Activated CD4-positive, alpha-beta T cell treated with anti-CD3 and anti-CD28 coated beads, Interleukin-2, amount 50 U/mL, for 1 hour (primary cell): ENCODE data around the gene HNRNPUL2.

Source experiments
- DNase-seq: peaks from one replicate; pipeline ENCODE4 v3.0.0-alpha.2; 2020

HNRNPUL2 gene

DNA sequence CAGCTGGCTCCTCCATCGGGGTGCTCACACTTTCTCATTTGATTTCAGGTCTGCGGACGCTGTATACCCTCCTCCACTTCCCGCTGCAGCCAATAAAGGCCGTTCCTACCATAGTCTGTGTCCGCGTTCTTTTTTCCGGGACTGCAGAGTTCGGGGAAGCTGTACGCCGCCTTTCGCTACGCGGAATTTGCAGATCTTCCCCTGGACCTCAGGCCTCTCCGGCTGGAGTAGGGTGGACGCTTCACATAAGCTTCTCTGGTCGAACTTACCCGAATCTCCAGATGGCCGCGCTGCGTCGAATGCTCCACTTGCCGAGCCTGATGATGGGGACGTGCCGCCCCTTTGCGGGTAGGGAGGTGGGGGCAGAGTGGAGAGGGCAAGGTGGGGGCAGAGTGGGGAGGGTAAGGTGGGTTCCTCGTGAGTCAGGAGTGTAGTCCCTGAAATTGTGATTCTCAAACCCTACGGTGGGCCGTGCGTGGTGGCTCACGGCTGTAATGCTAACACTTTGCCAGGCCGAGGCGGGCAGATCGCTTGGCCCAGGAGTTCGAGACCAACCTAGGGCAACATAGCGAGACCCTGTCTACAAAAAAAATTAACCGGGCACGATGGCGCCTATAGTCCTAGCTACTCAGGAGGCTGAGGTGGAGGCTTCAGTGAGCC lies 61.5 kb downstream of the HNRNPUL2 start:
- peak; percentile 57 for DNase-seq

DNA sequence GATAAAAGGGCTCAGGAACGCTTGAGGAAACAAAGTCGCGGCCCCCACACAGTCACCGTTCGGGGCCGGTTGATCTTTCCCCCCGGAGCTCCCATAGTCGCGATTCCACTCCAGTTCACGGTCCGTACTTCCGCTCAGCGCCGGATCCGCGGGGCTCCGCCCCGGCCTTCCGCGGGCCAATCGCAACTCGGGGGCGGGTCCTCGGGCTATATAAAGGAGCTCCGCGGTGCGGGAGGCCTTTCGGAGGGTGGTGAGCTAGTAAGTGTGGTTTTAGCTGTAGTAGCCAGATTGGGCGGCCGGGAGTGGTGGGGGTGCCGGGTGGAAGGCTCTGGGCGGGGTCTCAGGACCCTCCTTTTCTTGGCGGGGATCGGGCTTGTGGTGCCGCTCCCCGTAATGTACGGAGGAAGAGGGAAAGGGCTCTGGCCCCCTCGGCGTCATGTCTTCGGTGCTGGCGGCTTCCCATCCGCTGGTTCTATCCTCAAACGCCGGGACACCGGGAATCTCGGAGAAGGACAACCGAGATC lies 62.1 kb downstream of the HNRNPUL2 start, which contains the start of the genes C11orf98 and CSKMT:
Gene C11orf98, minus strand, starts transcription at position 136 of the 524 bp plus-strand sequence. Its CDS starts 41 bp downstream, at position 95.
Gene CSKMT, plus strand, starts transcription at position 238 of the 524 bp plus-strand sequence. CDS start 568 bp downstream, outside the sequence.
- peak; percentile 95 for DNase-seq

DNA sequence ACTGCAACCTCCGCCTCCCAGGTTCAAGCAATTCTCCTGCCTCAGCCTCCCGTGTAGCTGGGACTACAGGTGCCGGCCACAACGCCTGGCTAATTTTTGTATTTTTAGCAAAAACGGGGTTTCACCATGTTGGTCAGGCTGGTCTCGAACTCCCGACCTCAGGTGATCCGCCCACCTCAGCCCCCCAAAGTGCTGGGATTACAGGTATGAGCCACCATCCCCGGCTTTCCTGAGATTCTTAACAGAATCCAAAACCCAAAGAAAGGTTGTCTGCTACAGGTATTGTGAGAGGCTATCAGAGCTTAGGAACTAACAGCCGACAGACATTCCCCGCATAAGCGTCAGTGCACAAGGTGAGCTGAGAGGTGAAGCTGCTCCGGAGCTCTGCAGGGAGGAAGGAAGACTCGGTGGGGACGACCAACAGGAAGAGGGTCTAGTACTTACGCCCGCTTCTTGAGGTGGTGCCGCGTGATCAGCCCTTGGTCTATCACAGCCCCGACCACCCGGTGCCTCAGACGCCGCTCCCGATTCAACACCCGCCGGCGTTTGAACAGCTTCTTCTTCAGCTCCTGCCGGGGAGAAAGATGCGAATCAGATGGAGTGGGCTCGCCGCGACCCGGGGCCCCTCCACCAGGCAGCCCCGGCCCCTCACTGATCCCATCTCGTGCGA lies 62.7 kb downstream of the HNRNPUL2 start:
- peak; percentile 46 for DNase-seq
